Stimulated activated CD8-positive, alpha-beta memory T cell treated with anti-CD3 and anti-CD28 coated beads, Interleukin-7, amount 100 ng/mL, for 24 hours (primary cell): ENCODE measurements around the gene EID1.
"Not testable (repeated sequence)": the region's sequence is repeated elsewhere in the genome, so short reads cannot be mapped to it uniquely, and the experiment has no call there.

ENCODE experiments used
- DNase-seq: peaks from one replicate; pipeline ENCODE4 v3.0.0-alpha.2; 2020; ENCODE audit warnings: low read depth

Gene EID1, protein sequence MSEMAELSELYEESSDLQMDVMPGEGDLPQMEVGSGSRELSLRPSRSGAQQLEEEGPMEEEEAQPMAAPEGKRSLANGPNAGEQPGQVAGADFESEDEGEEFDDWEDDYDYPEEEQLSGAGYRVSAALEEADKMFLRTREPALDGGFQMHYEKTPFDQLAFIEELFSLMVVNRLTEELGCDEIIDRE

DNA sequence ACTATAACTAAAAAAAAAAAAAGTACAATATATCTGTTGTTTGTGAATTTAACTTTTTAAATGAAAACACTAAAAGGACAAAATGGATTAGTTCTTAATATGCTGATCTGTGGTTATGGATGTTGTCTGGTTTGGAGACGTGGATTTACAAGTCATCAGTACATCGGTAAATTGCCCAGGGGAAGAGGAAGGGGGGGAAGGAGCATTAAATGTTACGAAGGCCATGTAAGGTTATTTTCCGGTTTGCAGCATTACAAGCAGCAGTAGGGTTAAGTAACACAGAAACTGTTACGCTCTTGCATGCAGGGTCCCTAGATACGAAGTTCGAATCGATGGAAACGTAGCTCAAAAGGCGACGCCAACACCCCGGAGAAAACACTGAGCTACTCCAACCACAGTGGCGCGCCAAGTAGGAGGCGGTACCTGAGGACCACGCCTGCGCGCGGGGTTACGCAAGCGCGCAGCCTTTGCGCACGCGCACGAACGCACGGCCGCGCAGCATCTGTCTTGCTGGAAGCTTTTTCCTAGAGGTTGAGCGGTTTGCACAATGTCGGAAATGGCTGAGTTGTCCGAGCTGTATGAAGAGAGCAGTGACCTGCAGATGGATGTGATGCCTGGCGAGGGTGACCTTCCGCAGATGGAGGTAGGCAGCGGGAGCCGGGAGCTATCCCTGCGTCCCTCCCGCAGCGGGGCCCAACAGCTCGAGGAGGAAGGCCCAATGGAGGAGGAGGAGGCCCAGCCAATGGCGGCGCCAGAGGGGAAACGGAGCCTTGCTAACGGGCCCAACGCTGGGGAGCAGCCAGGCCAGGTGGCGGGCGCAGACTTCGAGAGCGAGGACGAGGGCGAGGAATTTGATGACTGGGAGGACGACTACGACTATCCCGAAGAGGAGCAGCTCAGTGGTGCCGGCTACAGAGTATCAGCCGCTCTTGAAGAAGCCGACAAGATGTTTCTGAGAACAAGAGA, at the start of gene EID1:
TSS of gene EID1 (plus strand) at position 505 of the 966 bp plus-strand sequence. CDS start at position 548, 43 bp downstream.
- peak; percentile 83 for DNase-seq

DNA sequence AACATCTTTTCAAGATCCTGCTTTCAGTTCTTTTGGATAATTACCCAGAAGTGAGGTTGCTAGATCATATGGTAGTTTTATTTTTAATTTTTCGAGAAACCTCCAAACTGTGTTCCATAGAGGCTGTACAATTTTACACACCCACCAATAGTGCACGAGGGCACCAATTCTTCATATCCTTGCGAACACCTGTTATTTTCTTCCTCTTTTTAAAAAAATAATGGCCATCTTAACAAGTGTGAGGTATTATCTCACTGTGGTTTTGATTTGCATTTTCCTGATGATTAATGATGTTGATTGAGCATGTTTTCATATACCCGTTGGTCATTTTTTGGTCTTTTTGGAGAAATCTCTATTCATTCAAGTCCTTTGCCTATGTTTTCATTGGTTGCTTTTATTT, 49.5 kb upstream of the EID1 start:
- DNase-seq = no peak

DNA sequence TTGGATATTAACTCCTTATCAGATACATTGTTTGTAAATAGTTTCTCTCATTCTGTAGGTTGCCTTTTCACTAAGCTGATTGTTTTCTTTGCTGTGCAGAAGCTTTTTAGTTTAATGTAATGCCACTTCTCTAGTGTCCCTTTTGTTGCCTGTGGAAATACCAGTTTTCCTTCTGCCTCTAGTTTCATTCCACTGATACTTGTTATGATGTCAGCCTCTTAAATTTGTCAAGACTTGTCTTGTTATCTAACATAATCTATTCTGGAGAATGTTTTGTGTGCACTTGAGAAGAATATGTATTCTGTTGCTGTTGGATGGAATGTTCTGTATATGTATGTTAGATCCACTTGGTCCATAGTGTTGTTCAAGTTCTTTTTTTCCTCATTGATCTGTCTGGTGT, 49.0 kb upstream of the EID1 start:
- no peak for DNase-seq

DNA sequence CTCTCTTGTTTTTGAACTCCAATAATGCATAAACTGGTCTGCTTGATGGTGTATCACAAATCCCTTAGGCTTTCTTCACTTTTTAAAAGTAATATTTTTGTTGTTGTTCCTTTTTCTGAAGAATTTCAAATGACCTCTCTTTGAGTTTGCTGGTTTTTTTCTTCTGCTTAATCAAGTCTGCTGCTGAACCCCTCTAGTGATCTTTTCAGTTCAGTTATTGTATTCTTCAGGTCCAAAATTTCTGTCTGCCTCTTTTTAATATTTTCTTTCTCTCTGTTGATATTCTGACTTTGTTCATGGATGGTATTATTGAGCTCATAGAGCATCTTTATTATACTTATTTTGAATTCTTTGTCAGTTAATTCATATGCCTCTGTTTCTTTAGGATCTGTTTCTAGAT, 45.3 kb upstream of the EID1 start:
- no peak for DNase-seq

DNA sequence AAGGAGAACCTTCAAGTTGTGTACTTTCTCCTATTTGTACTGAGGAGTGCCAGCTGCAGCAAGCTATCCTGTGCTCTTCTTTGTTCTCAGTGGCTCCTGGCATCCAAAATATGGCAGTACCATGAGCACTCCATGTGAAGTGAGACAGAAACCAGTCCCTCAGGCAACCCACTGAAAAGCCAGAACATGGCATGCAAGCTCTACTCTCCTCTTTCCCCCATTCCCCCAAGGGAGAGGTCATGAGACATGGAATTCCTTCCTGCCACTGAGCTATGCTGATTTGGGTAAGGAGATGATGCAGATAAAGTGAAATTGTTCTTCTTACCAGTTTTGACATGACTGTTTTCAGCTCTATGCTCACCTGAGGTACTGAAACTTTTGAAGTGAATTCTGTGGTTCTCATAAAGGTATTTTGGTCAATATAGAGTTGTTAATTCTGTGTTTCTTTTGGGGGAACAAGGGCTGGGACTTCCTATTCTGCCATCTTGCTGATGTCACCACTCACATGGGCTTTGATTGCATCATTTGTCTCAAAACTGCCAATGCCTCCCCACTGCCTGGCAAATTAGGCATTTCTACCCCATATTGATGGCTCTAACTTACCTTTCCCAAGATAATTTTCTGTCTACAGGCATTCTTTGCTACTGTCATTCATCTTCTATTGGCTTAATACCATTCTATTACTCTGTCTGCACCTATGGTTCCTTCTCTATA, 44.3 kb upstream of the EID1 start:
- no peak for DNase-seq

DNA sequence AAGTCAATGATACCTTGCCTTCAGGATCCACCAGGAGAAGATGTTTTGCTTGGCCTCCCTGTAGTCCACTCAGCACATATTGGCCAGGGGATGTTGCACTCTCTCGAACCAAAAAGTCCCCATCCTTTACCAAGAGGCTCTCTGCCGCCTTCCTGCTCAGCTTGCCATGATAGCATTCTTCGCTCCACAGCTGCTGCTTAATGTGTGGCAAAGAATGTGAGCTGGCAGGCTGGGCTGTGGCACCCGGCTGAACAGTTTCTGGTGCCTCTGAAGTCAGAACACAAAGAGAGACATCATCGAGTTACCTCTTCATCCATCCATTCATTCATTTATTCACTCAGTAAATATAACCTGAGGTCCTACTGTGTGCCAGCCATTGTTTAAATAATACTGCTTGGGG, 43.2 kb upstream of the EID1 start:
- DNase-seq = no peak

DNA sequence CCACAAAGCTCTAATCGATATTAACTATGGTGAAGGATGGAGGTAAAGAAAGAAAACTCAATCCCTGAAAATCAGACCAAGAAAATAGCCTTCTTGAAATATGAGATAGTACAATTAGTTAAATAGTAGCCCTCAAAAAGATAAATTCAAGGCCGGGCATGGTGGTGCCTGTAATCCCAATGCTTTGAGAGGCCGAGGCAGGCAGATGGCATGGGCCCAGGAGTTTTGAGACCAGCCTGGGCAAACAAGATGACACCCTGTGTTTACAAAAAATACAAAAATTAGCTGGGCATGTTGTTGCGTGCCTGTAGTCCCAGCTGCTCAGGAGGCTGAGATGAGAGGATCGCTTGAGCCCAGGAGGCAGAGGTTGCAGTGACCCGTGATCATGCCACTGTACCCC, 35.4 kb upstream of the EID1 start:
- no peak for DNase-seq

DNA sequence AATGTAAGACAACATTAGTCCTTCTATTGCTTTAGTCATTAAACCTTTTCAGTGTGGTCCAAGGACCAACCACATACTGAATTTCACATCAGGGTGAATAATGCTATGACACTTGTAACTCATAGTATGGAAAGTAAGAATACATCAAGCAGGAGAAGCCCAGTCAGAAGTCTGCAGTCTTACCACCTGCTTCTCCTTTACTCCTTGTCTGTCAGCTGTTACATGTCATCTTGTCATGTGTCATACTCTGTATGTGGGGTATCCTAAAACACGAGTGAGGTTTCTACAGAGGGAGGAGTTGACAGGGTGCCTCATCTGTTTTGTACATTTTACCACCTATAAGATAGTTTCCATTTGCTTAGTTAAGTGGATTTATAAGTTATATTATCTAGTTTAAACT, 32.8 kb upstream of the EID1 start:
- no peak for DNase-seq

DNA sequence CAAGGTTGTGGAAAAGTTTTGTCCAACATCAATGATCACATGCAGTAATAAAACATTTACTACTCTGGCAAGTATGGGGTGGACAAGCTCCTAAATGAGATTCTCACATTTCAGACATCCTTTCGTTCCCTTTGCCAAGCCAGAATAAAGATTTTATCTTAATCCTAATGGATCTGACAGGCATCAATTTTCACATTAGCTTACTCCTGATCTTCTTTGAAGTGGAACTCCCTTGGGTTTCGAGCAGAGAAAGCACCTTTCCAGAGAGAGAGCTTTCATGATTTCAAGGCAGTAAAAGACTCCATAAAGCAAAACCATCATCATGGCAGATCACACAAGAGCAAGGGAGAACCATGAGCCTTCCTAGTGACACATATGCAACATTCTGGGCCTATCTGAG, 27.3 kb upstream of the EID1 start:
- DNase-seq = no peak

DNA sequence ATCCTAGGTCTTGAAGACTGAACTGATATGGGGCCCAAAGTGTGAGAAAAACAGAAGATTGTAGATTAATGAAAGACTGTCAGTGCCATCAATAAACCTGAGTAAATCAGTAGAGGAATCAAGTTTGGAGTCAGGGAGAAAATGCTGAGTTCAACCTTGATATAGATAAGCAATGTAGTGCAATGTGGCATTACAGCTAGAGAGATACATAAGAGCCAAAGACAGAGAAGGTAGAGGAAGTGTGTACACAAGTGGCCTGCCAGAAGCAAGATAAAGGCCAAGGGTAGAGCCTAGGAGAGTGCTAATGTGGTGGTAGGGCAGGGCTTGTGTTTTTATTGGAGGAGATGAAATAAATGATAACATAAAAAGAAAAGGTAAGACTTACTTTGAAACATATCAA, 26.0 kb upstream of the EID1 start:
- no peak for DNase-seq

DNA sequence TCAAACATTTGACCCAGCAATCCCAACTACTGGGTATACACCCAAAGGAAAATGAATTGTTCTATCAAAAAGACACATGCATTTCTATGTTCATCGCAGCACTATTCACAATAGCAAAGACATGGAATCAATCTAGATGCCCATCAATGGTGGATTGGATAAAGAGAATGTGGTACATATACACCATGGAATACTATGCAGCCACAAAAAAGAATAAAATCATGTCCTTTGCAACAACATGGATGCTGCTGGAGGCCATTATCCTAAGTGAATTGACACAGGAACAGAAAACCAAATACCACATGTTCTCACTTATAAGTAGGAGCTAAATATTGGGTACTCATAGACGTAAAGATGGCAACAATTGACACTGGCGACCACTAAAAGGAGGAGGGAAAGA, 23.5 kb upstream of the EID1 start:
- not testable (repeated sequence) for DNase-seq

DNA sequence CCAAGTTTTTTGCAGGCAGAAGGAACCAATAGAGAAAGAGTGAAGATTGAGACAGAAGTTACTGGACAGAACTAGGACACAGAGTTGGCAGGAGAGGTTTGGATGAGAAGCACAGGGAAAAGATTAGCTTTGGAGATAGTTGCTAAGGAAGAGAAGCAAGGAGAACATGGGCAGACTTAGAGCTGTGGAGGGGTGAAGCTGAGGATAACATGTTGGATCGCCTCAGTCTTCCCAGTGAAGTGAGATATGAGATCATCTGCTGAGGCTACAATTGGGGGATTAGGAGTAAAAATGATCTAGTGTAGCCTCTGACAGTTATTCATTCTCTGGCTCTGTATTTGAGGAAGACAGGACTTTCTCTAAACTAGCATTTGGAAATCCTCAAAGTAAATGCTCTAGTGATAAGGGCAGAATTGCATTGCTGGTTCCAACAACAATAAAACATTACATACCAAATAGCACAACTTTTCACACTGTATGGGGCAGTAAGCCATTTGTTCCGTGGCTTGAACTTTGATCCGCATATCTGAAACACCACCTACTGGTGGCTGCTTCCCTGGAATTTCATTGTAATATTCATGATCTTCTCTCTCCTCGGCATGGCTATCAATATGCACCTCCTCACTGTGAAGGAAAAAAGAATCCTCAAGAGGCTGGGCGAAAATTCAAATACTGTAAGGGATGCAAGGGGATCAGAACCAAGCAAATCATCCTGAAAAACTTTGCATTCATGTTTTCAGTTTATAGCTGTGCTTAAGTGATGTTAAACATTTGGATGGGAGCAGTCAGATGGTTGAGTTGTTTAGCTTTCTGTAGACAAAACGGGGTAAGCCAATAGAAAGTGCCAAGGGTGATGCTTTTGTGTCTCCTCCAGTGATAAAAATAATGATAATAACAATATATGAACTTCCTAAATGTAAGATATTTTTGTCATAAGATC, 22.2 kb upstream of the EID1 start:
- DNase-seq = no peak

DNA sequence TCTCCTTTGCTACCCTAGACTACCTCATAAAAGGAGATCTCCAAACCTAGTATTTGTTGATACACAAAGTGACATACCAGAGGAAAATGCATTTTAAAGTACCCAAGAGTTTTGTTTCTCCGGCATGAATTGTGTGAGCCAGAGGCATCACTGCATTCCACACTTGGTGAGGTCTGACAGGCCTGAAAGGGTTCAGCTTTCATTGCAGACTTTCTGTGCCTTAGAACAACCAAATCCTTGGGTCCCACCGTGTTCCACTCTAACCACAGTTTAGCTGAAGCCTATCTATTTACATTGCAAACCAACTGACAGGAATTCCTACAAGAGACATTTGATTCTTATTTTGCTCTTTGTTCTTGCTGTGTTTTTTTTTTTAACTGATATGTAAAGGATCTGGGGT, 21.0 kb upstream of the EID1 start:
- no peak for DNase-seq

DNA sequence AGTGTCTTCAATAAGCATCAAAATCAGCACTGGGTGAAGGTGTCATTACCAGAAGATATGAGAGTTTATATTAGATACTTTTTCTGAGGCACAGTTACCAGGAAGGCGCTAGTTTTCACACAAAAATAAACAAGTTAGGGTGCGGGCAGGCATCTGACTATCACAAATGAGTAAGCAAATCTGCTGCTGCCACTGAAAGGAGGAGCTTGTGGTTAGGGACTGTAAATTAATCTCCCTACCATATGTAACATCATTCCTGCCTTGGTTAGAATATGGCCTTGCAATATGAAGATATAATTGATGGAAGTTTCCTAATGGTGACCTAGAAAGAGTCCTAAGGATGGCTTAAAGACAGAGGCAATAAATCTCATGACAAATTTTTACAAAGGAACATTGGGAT, 19.5 kb upstream of the EID1 start:
- no peak for DNase-seq

DNA sequence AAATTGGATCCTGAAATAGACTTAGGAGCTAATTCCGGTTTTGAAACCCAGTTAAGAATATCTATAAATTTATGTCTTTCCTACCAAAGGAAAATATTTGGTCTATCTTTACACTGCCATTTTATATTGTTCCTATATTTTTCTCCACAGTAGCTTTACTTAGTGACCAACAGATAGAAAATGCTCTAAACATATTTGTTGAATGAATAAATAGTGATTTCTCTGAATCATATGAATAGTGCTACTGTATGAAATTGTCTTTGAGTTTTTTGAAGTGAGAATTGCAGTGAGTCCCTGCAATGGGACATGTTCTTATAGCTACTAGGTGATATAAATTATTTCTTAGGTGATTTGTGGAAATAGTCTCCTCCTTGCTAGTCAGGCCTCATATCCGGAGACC, 18.5 kb upstream of the EID1 start:
- DNase-seq = no peak

DNA sequence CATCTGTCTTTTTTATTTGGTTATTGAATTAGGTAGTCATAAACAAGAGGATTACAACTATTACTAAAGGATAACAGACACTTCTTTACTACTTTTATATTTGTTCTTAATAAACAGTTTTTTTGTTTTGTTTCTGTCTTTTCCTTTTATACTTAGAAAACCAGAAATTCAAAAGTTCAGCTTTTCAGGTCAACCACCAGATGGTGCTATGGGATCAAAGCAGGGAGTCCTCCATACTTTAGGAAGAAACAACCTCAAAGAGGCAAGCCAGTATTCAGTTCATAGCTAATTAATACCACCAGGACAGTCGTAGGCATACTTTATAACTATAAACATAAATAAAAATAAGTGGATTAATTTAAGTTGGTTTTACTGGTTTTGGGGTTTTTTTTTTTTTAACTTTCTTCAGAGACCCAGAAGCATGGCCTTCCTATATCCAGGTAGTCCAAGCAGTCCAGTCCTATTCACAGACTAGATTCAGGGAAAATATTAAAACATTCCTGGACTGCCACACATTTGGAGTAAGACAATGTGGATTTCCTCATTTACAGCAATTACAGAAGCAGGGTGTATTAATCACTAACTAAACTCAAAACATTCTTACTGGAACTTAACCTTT, 16.0 kb upstream of the EID1 start:
- no peak for DNase-seq

DNA sequence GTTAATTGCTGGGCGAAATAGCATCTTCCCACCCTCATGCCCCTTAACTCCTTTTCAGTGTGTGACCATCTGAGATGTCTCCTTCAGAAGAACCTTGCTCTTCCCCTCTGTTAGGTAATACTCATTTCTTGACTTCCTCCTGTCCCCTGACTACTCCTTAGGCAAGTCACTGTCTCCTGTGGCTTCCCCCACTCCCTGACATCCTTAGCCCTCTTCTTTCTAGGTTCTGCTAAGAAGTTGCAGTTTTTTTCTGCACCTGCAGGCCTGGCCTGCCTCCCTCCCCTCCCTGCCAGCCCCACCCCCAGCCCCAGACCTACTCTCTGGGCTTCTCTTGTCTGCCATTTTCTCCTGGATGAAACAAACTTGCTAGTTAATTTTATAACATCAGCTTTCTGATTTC, 15.2 kb upstream of the EID1 start:
- no peak for DNase-seq

DNA sequence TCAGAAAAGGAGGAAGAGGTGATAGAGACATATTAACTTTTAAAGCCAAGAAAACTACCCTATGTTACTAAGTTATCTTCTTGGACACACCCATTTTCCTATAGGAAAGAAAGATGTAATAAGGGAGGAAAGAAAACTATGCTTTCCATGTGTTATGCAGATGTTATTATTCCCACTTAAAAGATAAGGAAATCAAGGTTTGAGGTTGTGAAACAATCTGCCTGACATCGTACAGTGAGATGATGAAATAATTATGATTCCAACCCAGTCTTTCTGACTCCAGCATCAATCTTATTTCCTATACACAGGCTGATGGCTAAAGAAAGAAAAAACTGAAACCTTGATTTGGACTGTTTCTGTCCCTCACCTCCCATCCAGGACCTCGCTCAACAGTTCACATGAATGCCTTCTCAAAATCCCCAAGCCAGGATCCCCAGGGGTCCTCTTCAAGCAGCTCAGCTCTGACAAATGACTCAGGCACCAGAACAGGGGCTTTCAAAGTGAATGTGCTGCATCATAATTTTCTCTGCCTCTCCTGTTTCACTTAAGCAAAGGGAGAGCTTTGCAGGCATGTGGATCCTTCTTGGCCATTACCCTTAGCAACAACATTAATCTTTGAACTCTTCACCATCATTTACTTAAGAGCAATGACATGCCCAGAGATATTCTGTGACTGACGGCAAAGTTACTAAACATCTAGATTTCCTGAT, 12.4 kb upstream of the EID1 start:
- no peak for DNase-seq

DNA sequence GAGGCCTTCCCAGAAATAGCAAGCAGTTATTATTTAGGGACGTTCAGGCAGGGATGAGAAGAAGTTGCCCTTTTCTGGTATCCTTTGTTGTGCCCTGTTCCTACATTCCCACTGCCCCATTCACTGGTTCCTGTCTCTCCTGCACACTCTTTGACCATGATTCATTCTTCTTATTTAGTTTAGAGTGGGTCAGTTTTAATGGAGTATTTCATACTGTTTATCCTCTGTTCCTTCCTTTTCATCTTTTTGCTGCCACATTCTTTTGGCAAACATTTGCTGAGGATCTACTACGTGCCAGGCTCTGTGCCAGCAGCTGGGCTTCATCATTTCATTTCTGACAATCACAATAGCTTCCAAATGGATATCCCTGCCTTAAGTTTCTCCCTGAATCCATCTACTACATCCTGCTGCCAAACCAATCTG, 11.8 kb upstream of the EID1 start:
- no peak for DNase-seq

DNA sequence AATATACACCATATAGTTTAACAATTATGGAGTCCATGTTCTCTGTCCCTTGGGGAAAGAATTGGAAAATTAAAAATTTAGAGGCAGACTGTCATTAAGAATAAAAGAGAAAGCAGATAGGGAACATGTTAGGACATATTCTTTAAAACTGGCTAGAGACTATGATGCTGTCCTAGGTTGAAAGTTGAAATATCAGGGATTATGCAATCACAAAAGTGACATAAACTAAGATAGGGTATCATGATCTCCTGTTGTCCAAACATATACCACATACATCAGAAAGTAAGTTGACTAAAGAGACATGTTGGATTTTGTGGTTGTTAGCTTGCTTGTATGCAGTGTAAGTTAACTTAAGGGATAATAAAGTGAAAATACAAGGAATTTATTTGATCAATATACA, 9.9 kb upstream of the EID1 start:
- no peak for DNase-seq

DNA sequence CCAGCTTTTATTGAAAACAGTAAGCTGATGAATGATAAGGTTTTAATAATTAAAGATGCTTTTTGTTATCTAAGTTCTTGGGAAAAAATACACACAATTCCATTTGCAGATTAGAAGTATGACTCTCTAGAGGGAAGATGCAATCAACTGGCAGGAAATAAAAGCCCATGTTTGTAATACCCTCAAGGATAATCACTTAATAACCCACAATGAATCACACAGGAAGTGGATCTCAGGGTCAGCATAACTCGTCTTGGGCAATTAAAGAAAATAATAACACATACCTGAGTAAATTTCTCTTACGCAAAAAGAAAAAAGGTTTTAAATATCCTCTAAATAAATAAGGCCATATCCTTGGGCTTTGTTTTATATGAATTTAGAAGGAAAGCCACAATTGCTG, 9.4 kb upstream of the EID1 start:
- no peak for DNase-seq
